Activated naive CD4-positive, alpha-beta T cell treated with Interleukin-2 at 50 U/mL for 16 hours (primary cell): ENCODE data around the gene SAP30BP.
"Not testable (repeated sequence)": the region's sequence is repeated elsewhere in the genome, so short reads cannot be mapped to it uniquely, and the experiment has no call there.

ENCODE experiments used
- DNase-seq: peaks from one replicate; pipeline ENCODE4 v3.0.0-alpha.2; 2020

Gene SAP30BP

GRCh38 chr17:75634376-75634740, 32.8 kb upstream of the SAP30BP start:
- DNase-seq: no peak

- no peak for DNase-seq
These were observed 32.2 kb upstream of the SAP30BP start for GRCh38 chr17:75634754-75635609.

GRCh38 chr17:75635610-75636202, 31.4 kb upstream of the SAP30BP start:
- DNase-seq: no peak

GRCh38 chr17:75636381-75637142, 30.6 kb upstream of the SAP30BP start:
- no peak for DNase-seq

GRCh38 chr17:75637143-75637538, 30.0 kb upstream of the SAP30BP start:
- DNase-seq: no peak

- no peak for DNase-seq
These were observed 29.6 kb upstream of the SAP30BP start for GRCh38 chr17:75637551-75637950.

- DNase-seq: not testable (repeated sequence)
These were observed 29.1 kb upstream of the SAP30BP start for GRCh38 chr17:75638039-75638438.

- no peak for DNase-seq
These were observed 28.2 kb upstream of the SAP30BP start for GRCh38 chr17:75638893-75639292.

GRCh38 chr17:75639327-75639726, 27.8 kb upstream of the SAP30BP start:
- no peak for DNase-seq

GRCh38 chr17:75639771-75640555, 27.2 kb upstream of the SAP30BP start:
- no peak for DNase-seq

- no peak for DNase-seq
These were observed 26.5 kb upstream of the SAP30BP start for GRCh38 chr17:75640556-75641119.

GRCh38 chr17:75641343-75641742, 25.8 kb upstream of the SAP30BP start:
- no peak for DNase-seq

- DNase-seq: no peak
These were observed 24.9 kb upstream of the SAP30BP start for GRCh38 chr17:75642182-75642783.

GRCh38 chr17:75642784-75643642, 24.1 kb upstream of the SAP30BP start:
- DNase-seq: no peak

- DNase-seq: no peak
These were observed 23.5 kb upstream of the SAP30BP start for GRCh38 chr17:75643643-75644017.

GRCh38 chr17:75645501-75645888, 21.6 kb upstream of the SAP30BP start:
- no peak for DNase-seq

GRCh38 chr17:75645889-75646637, 21.1 kb upstream of the SAP30BP start:
- DNase-seq: no peak

- DNase-seq: no peak
These were observed 20.5 kb upstream of the SAP30BP start for GRCh38 chr17:75646638-75646992.

- DNase-seq: no peak
These were observed 20.1 kb upstream of the SAP30BP start for GRCh38 chr17:75647061-75647460.

- DNase-seq: no peak
These were observed 19.2 kb upstream of the SAP30BP start for GRCh38 chr17:75647921-75648320.

GRCh38 chr17:75649687-75650086, 17.5 kb upstream of the SAP30BP start:
- no peak for DNase-seq
